Measurements from ENCODE around the gene PTPN11.

DNA sequence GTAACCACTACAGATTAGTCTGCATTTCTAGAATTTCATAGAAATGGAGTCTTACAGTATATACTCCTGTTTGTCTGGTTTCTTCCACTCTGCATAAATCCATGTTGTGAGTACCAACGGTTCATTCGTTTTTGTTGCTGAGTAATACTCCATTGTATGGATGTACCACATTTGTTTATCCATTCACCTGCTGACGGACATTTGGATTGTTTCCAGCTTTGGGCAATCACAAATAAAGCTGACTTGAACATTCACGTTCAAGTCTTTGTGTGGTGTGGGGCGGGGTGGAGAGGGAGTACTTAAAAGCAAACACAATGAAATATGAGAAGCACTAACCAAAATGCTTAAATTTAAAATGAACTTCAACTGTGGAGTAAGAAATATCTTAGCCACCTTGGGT is 43.6 kb upstream of the PTPN11 start:
- TF ChIP-seq, protein P1, sequence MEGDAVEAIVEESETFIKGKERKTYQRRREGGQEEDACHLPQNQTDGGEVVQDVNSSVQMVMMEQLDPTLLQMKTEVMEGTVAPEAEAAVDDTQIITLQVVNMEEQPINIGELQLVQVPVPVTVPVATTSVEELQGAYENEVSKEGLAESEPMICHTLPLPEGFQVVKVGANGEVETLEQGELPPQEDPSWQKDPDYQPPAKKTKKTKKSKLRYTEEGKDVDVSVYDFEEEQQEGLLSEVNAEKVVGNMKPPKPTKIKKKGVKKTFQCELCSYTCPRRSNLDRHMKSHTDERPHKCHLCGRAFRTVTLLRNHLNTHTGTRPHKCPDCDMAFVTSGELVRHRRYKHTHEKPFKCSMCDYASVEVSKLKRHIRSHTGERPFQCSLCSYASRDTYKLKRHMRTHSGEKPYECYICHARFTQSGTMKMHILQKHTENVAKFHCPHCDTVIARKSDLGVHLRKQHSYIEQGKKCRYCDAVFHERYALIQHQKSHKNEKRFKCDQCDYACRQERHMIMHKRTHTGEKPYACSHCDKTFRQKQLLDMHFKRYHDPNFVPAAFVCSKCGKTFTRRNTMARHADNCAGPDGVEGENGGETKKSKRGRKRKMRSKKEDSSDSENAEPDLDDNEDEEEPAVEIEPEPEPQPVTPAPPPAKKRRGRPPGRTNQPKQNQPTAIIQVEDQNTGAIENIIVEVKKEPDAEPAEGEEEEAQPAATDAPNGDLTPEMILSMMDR (IDR thresholded peaks at IDR 0.05), result no peak
- TF ChIP-seq POLR2A (IDR thresholded peaks at IDR 0.05), result no peak
